ENCODE data around the gene GFY.
"Not testable (repeated sequence)": the region's sequence is repeated elsewhere in the genome, so short reads cannot be mapped to it uniquely, and the experiment has no call there.

GFY gene

GRCh38 chr19:49469828-49470614, 44.8 kb downstream of the GFY start:
- peak; percentile 94 for DNase-seq (ENCODE audit: low spot score)

GRCh38 chr19:49470615-49470978, 45.4 kb downstream of the GFY start:
- DNase-seq (ENCODE audit: low spot score): no peak

GRCh38 chr19:49472936-49473335, 47.7 kb downstream of the GFY start:
- no peak for DNase-seq (ENCODE audit: low spot score)

GRCh38 chr19:49473501-49473867, 48.3 kb downstream of the GFY start:
- DNase-seq (ENCODE audit: low spot score): not testable (repeated sequence)

- DNase-seq (ENCODE audit: low spot score): peak; percentile 99
These were observed 48.8 kb downstream of the GFY start, which contains the start of gene FLT3LG for GRCh38 chr19:49473868-49474541. Gene FLT3LG (plus strand): TSS chr19:49474215. CDS start chr19:49474640, 425 bp downstream.

GRCh38 chr19:49474542-49474924, 49.3 kb downstream of the GFY start:
- DNase-seq (ENCODE audit: low spot score): no peak

- no peak for DNase-seq (ENCODE audit: low spot score)
These were observed 50.2 kb downstream of the GFY start for GRCh38 chr19:49475191-49475917.

GRCh38 chr19:49475995-49476880, 51.0 kb downstream of the GFY start:
- DNase-seq (ENCODE audit: low spot score): peak; percentile 73

Data from CD4-positive, alpha-beta T cell treated with Interleukin-15 for 4 hours (primary cell).